ENCODE results near the gene CFAP77.
"Not testable (repeated sequence)": the region's sequence is repeated elsewhere in the genome, so short reads cannot be mapped to it uniquely, and the experiment has no call there.

CFAP77 gene

DNA sequence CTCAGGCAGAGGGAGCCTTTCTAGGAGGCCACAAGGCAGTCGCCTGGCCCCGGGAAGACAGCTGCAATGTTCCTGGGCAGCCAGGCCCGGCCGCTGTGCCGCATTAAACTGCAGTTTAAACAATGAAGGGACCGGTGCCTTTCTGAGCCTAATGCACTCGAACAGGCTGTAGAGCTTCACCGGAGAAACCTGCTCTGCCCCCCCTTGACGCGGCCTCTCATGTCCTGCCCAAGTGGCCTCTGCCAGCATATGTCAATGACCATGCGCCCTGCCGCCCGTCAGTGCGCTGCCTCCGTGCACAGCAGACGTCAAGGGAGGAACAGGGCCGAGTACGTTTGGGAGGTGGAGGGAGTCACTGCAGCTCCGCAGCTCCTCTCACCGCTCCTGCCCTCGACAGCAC lies 133.9 kb downstream of the CFAP77 start:
- in situ Hi-C loops (cut with HindIII; ENCODE audit: low sequenced_read_pairs), result no loop called here

DNA sequence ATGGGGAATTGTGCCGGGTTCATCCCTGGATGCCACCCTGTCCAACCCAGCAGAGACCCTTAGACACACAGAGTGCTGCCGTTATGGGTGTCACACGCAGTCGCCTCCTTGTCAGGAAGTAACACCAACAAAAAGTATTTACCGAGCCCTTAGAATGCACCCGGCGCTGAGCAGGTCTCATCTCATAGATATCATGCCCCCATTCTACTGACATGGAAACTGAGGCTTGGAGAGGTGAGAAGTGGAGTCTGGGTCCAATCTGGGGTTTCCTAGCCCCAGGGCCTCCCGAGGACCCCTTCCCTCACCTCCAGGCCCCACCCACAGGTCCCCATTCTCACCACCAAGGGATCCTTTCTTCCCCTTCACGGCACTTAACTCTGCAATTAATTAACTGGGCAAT lies 135.6 kb downstream of the CFAP77 start:
- in situ Hi-C loops (cut with HindIII; ENCODE audit: low sequenced_read_pairs), result no loop called here

DNA sequence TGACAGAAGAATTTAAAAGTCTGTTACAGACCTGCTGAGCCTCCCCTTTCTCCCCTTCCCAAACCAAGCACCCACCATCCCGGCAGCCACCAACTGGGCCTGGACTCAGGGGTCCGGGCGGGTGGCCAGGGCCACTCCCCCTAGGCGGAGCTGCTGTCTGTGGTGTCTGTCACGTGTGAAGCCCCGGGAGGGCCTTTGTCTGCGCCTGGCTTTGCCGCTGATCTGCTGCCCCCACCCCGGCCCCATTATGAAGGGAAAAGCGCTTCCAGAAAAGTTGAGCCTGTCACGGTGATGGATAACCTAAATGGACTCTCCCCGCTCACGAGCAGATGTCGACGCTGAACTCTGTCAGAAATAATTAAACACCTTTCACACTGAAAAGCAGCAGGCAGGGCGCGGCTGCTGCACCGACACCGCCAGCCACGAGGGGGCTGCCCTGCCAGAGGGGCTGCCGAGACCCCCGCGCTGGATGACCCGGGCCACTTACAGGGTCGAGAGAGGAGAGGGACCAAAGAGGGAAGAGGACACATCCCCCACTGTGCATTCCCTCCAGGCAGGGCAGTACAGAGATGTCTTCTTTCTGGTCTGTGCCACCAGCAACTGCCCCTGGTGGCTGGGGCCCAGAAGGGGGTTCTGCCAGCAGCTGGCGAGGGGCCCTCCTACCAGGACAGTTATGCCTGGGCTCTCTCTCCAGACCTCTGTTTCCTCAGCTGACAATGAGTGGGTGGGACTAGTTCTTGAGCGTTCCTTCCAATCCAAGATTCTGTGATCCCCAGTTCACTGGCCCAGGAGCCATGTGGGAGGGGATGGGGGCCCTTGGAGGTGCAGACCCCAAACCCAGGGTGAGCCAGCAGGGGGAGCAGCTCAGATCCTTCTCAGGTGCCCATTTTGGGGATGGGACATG lies 136.4 kb downstream of the CFAP77 start:
- in situ Hi-C loops (cut with HindIII; ENCODE audit: low sequenced_read_pairs), result no loop called here

DNA sequence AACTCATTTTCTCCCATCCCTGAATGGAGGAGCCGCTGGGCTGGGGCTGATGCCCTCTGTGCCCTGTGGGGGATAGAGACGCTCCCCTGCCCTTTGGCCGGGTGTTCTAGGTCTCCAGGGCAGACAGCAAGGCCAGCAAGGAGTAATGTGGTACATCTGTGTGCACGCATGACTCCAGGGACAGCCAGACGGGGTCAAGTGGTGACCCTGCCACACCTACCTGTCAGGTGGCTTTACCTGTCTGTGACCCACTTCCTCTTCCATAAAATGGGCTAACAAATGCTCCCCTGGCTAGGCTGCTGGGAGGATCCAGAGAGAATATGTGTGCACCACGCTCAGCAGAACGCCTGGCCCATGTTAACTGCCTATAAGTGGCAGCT lies 137.0 kb downstream of the CFAP77 start:
- in situ Hi-C loops (cut with HindIII; ENCODE audit: low sequenced_read_pairs), result no loop called here

DNA sequence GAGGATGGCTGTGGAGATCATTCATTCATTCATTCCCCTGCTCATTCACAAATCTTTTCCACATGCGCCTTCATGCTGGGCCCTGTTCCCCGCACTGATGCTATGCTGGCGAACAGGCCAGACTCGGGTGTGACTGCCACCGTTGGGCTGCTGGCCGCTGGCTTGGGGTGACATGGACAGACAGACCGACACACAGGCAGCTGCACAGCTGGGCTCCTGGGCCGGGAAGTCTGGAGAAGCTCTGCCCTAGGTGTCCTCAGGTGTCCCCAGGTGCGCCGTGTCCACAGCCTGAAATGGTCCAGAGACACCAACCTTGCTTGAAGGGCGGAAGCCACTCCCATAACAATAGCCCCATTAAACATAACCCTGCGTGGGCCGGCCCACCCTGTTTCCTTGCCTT lies 137.4 kb downstream of the CFAP77 start:
- in situ Hi-C loops (cut with HindIII; ENCODE audit: low sequenced_read_pairs), result no loop called here

DNA sequence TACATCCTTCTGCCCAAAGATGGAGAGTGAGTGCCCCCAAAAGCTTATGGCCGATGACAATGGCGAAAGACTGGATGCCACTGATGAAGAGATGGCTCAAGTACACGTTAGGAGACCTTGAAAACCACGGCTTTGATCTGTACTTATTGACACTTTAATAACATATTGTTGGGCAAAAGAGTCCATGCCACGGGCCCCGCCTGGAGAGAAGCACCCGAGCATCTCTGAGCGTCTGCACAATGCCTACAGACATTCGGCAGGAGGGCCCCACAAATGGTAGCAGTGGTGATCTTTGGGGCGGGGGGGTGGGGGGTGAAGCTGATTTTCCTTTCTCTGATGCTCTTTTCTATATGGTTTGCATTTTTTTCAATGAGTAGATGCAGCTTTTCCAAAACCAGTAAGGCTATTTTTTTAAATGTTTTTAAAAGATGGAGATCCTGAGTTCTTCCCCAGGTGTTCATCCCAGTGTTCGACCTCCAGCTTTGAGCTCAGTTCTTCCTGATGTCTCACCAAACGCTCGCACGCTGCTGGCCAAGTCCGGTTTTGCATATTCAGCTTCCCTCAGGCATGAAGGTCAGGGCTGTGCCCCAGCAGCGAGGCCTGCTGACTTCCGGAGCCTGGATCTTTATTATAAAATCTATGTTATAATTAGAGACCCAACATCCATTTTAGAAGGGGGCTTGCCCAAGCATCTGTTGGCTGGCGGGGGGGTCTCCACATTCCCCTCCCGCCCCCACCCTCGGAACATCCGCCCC lies 138.1 kb downstream of the CFAP77 start:
- in situ Hi-C loops (cut with HindIII; ENCODE audit: low sequenced_read_pairs), result no loop called here

DNA sequence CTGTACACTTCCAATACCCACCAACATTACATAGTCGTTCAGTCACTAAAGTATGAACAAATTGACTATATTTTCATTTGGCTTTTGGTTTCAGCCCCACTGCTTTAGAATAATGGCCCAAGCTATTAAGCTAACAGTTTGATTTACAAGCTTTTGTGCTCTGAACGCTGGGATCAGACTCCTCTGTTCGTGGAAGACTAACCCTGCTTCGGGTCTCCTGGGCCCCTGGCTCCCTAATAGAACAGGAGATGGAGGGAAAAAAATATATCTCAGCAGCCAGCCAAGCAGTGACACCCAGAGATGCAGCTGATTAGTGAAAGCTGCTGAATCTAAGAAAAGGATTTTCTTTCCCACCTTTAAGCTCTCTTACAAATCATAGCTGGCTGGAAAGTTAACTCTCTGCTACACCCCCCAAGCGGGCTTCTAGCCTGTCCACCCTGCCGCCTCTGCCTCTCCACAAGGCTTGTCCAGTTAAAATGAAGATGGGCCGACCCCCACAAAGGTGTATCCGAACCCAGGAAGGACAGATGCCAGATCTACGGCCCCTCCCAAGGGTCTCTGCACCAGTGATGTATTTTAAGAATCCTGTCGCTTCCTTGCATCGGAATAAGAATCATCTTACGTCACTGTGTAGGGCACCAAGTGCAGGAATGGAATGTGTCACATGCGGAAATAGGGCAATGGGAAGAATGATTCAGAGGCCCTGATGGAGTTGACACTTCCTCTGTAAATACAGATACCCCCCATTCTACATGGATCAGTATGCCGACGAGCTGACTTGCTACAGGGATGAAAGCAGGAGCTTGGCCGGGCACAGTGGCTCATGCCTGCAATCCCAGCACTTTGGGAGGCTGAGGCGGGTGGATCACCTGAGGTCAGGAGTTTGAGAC lies 139.0 kb downstream of the CFAP77 start:
- in situ Hi-C loops (cut with HindIII; ENCODE audit: low sequenced_read_pairs), result no loop called here

DNA sequence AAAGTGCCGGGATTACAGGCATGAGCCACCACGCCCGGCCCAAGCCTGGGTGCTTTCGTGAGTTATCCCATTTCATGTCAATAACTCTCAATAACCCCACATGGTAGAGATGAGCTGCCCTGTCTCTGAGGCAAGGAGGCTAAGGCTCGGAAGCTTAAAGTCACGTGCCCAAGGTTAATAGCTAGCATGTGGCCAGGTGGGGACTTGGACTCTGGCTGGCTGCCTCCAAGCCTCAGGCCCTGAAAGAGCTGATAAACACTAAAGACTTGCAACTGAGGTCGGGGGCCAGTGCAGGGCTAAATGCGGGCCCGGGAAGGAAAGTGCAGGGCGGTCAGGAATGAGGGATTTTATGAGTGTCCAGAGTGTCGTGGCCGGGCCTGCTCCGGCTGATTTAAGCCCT lies 141.5 kb downstream of the CFAP77 start:
- in situ Hi-C loops (cut with HindIII; ENCODE audit: low sequenced_read_pairs), result loop anchor here (5.0 to 10.0 kb wide), 2 partner anchors 49 to 147 kb away; partner anchors contain the start of gene TTF1

DNA sequence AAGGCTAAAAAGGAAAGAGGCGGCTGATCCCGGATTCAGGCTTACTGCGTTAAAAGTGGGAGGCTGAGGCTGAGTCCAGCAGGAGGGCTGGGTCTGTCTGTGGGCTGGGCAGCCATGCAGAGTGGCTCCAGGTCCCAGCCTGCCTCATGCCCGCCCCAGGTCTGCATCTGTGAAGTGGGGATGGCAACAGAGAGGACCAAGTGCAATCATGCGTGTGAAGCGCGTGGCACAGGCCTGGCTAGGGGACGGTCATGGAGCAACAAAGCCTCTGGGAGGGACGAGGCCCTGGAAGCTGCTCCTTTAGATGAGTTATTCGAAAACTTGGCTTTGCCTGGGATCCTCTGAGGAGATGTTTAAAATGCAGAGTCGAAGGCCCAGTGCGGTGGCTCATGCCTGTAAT lies 142.0 kb downstream of the CFAP77 start:
- in situ Hi-C loops (cut with HindIII; ENCODE audit: low sequenced_read_pairs), result loop anchor here (5.0 to 10.0 kb wide), 2 partner anchors 50 to 147 kb away; partner anchors contain the start of gene TTF1

DNA sequence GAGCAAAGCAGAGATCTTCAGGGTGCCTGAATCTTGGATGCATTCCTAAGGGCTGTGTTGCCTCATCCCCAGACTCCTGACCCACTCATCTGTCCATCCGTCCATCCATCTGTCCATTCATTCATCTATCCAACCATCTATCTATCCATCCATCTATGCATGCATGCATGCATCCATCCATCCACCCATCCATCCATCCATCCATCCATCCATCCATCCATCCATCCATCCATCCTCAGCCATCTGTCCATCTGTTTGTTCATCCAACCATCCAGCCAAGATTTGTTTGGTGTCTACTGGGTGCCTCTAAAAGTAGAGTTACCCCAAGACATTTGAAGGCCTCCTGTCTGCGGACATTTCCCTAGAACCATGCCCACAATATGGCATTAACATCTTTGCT lies 144.7 kb downstream of the CFAP77 start:
- in situ Hi-C loops (cut with HindIII; ENCODE audit: low sequenced_read_pairs), result loop anchor here (5.0 to 10.0 kb wide), 2 partner anchors 52 to 150 kb away; partner anchors contain the start of gene TTF1

DNA sequence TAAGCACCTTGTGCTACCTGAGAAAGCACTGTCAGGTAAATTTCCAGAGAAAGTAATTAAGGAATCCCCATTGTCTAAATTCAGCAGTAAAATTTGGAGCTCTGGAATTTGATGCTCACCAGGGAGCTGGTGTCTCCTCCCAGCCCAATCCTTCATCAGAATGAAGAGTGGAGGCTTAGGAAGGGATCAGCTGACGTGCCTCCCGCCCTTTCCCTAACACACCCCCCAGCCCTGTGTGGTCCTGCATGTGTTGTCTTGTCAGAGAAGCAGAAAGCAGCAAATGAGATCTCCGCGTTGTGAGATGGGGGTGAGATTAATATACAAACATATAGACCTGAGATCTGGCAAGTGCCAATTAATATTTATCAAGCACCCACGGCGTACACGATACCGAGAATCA lies 145.5 kb downstream of the CFAP77 start:
- in situ Hi-C loops (cut with HindIII; ENCODE audit: low sequenced_read_pairs), result loop anchor here (10.0 kb wide), 1 partner anchor 151 kb away; the partner anchor contains the start of gene TTF1

DNA sequence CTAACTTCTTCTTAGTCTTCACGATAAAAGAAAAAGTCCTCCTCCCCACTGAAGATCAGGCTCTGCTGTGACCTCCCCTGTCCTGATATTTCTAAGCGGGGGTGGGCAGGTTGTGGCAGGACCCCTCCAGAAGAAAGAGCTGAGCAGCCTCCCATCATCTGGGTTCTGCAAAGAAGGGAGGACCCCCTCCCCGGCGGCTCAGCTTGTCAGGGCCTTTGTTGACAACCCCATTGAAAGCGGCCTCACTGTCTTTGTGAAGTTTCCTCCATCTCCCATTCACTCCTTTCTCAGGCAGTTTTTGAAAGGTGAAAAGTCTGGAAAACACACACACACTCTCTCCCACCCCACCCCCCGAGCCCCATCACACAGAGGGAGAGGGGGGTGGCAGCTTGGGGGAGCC lies 146.2 kb downstream of the CFAP77 start:
- in situ Hi-C loops (cut with HindIII; ENCODE audit: low sequenced_read_pairs), result loop anchor here (10.0 kb wide), 1 partner anchor 151 kb away; the partner anchor contains the start of gene TTF1

DNA sequence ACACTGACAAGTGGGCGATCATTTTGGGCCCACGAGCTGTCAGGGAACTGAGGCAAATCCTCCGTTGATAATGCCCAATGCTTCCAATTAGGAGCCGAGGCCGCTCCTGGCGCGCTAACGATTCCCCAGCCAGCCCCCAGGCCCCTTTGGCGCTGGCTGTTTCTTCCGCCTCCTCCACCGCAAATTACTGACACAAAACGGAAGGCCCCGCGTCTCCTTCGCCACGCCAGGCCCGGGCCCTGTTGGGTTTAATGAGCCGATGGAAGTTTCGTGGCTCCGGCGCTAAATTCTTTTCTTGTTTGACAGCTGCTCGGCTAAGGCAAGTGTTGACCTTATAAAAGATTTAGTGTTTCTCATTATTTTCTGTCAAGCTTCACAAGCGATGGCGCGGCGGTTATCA lies 146.7 kb downstream of the CFAP77 start:
- in situ Hi-C loops (cut with HindIII; ENCODE audit: low sequenced_read_pairs), result loop anchor here (10.0 kb wide), 1 partner anchor 152 kb away; the partner anchor contains the start of gene TTF1

DNA sequence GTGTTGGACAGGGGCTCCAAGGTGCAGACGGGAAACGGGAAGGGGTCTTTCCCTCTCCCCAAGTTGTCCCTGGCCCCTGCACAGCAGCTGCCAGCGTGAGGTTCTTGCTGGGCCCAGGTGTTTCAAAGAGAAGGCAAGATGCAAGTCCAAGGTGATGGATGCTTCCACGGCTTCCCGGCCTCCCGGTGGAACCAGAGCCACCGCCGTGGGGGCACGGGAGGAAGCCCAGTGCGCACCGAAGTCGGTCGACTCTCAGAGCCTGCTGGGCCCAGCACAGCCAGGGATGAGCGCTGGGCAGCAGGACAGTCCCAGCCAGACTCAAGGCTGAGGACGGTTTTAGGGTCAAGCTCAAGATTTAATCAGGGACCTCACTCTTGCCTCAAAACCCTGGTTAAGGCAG lies 147.1 kb downstream of the CFAP77 start:
- in situ Hi-C loops (cut with HindIII; ENCODE audit: low sequenced_read_pairs), result loop anchor here (10.0 kb wide), 1 partner anchor 152 kb away; the partner anchor contains the start of gene TTF1

DNA sequence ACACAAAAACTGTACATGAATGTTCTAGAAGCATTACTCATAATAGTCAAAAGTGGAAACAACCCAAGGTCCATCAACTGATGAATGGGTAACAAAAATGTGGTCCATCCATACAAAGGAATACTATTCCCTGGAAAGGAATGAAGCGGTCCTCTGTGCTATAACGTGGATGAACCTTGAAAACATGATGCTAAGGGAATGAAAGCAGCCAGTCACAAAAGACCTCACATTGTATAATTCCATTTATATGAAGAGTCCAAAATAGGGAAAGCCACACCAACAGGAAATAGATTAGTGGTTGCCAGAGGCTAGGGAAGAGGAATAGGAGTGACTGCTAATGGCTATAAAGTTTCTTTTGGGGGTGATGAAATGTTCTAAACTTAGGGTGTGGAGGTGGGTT lies 149.7 kb downstream of the CFAP77 start:
- in situ Hi-C loops (cut with HindIII; ENCODE audit: low sequenced_read_pairs), result loop anchor here (10.0 kb wide), 1 partner anchor 155 kb away; the partner anchor contains the start of gene TTF1

DNA sequence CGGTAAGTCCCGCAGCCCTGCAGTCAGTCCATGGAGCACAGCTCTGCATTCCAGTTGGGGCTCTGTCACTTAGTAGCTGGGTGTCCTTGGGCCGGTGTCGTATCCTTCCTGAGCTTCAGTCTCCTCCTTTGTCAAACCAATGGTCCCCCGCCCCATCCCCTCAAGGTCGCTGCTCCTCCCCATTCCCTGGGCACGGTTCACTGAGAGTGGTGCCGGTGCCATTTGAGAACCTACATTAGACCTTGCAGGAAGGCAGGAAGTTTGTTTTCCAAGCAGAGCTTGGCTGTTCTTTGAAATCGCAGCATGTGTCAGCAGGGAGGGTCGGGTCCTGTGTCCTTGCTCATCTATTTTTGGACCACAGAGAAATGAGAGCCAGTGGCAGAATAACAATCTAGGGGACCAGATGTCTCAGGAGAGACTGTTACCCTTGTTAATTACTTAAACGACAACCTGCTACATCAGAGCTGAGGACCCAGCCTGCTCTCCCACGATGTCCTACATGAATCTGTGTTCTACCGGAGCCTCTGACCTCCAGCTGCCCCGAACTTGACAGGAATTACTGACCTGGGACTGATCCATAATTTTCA lies 150.7 kb downstream of the CFAP77 start:
- in situ Hi-C loops (cut with HindIII; ENCODE audit: low sequenced_read_pairs), result no loop called here

DNA sequence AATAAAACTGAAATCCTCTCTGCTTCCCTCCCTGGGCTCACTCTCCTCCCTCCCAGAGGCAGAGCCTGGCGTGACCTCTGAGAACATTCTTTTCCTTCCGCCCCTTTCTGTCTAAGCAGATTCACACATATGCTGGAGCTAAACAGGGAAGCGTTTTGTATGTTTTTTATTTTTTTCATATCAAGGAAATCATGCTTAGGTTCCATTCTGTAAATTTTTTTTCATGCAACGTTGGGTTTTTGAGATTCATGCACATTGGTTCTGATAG lies 152.2 kb downstream of the CFAP77 start:
- in situ Hi-C loops (cut with HindIII; ENCODE audit: low sequenced_read_pairs), result no loop called here

DNA sequence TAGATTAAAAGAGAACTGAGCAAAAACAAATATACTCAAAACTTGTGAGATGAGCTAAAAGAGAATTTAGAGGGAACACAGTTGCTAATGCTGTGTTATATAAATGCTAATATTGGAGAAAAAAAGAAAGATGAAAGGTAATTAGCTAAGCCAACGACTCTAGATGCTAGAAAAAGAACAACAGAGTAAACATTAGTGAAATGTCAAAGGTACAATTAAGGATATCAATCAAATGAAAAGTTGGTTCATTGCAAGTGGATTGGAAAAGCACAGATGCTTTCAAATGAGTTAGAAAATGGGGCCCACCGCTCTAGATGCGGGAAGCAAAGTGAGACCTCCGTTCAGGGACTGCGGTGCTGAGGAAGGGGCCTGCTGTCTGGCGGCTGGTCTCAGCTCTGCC lies 154.5 kb downstream of the CFAP77 start:
- in situ Hi-C loops (cut with HindIII; ENCODE audit: low sequenced_read_pairs), result no loop called here

DNA sequence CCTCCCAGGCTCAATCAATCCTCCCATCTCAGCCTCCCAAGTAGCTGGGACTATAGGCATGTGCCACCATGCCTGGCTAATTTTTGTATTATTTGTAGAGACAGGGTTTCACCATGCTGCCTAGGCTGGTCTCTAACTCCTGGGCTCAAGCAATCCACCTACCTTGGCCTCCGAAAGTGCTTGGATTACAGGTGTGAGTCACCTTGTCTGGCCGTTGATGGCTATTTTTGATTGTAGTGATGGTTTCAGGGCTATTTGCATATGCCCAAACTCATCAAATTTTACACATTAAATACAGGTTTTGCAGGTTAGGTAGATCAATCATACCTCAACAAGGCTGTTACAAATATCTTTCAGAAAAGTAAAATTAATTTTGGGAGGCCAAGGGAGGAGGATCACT lies 158.8 kb downstream of the CFAP77 start:
- in situ Hi-C loops (cut with HindIII; ENCODE audit: low sequenced_read_pairs), result not testable (repeated sequence)

DNA sequence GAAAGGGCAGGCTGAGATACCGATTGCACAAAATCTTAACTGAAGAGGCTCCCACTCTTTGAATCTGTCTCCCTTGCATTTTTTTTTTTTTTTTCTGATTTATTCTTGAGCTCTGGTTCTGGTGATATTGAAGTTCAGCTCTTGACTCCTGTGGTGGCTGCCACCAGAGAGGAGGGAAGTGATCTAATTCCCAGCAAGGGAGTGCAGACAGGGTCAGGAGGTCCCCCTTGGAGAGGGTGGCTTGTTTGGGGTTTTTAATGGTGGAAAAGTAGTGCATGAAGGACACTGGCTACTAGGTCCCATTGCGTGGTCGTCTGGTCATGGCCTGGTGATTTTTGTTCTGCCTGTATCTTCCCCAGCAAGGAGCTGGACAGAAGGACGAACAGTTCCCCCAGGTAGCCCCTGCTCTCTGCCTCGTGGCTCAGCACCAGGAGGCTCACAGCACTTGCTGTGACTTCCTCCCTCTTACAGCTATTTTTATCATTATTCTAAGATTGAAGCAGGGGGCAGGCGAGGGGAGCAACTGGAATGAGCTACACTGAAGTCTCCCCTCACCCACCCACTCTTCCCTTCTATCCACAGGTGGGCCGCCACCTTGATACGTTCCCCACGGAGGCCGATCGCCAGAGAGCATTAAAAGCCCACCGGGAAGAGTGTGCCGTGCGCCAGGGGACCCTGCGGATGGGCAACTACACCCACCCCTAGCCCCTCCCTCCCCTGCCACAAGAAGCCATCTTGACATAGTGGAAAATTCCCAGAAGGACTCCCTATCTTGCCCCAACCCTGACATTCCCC lies 162.0 kb downstream of the CFAP77 start:
- in situ Hi-C loops (cut with HindIII; ENCODE audit: low sequenced_read_pairs), result no loop called here

Data from endothelial cell of hepatic sinusoid (primary cell).